ENCODE results near the gene SEMG1.
A peak's percentile ranks its signal among the peaks of the same experiment; 100 is the strongest.

SEMG1 gene

GRCh38 chr20:45226287-45226686 lies 19.5 kb downstream of the SEMG1 start:
- no peak for DNase-seq

- peak; percentile 70 for DNase-seq
These were observed 22.6 kb downstream of the SEMG1 start for GRCh38 chr20:45229264-45230056.

- DNase-seq, result peak; percentile 44
These were observed 23.8 kb downstream of the SEMG1 start for GRCh38 chr20:45230631-45231030.

- DNase-seq, result peak; percentile 23
These were observed 29.2 kb downstream of the SEMG1 start for GRCh38 chr20:45235995-45236394.

GRCh38 chr20:45238139-45238538 lies 31.3 kb downstream of the SEMG1 start:
- no peak for DNase-seq

- no peak for DNase-seq
These were observed 39.3 kb downstream of the SEMG1 start for GRCh38 chr20:45246109-45246508.

GRCh38 chr20:45247865-45248264 lies 41.0 kb downstream of the SEMG1 start:
- no peak for DNase-seq

- DNase-seq, result no peak
These were observed 41.8 kb downstream of the SEMG1 start for GRCh38 chr20:45248609-45249008.

- DNase-seq, result no peak
These were observed 45.2 kb downstream of the SEMG1 start for GRCh38 chr20:45251884-45252560.

- no peak for DNase-seq
These were observed 46.4 kb downstream of the SEMG1 start for GRCh38 chr20:45253261-45253660.

GRCh38 chr20:45254383-45255262 lies 47.8 kb downstream of the SEMG1 start, which contains the start of gene SLPI:
SLPI (minus strand) TSS chr20:45254564; CDS start chr20:45254543, 21 bp downstream.
- DNase-seq, result no peak

- DNase-seq, result no peak
These were observed 50.3 kb downstream of the SEMG1 start for GRCh38 chr20:45257161-45257560.

GRCh38 chr20:45257711-45258110 lies 50.9 kb downstream of the SEMG1 start:
- DNase-seq, result no peak

- DNase-seq, result no peak
These were observed 51.4 kb downstream of the SEMG1 start for GRCh38 chr20:45258259-45258658.

GRCh38 chr20:45258664-45259063 lies 51.8 kb downstream of the SEMG1 start:
- DNase-seq, result no peak

Measured in NCI-H82 (cell line).